Mesothelial cell of epicardium (in vitro differentiated cells): ENCODE measurements around the gene IQCM. TPM values are rescaled to one million over a fixed set of nuclear protein-coding genes. Genes with fewer than 3 reads are reported as not detected.
A peak's percentile ranks its signal among the peaks of the same experiment; 100 is the strongest.

Experiments used
- DNase-seq, 2 experiments: peaks; one replicate each; pipeline ENCODE4 v3.0.0; 2021; ENCODE audit warnings: low spot score in 2 of 2; ENCODE audit not compliant: unreplicated experiment in 2 of 2
- H3K27ac Mint-ChIP-seq: 2 replicates; pipeline ENCODE4 v1.8.0; 2021; ENCODE audit warnings: mixed read lengths
- H3K27me3 Mint-ChIP-seq: 2 replicates; pipeline ENCODE4 v1.8.0; 2021; ENCODE audit warnings: low read depth, mixed read lengths
- H3K36me3 Mint-ChIP-seq: 2 replicates; pipeline ENCODE4 v1.8.0; 2021; ENCODE audit warnings: mixed read lengths
- H3K4me1 Mint-ChIP-seq: 2 replicates; pipeline ENCODE4 v1.8.0; 2021; ENCODE audit warnings: mixed read lengths
- H3K4me3 Mint-ChIP-seq: 2 replicates; pipeline ENCODE4 v1.8.0; 2021; ENCODE audit warnings: mild to moderate bottlenecking, moderate library complexity, mixed read lengths
- H3K9me3 Mint-ChIP-seq: 2 replicates; pipeline ENCODE4 v1.8.0; 2021; ENCODE audit warnings: mixed read lengths
- total RNA-seq: library from RNA; stranded (reverse); gene quantifications from 3 replicates; pipeline ENCODE4 v1.2.1, GENCODE V29; 2021
- TF ChIP-seq, protein P1 (sequence below): fragments of 200-600 bp; sonication (generic); IDR thresholded peaks from one replicate; pipeline ENCODE4 v1.5.0; 2021; ENCODE audit warnings: antibody characterized with exemption; ENCODE audit not compliant: unreplicated experiment

Gene IQCM
- total RNA-seq, 1 donor from 2014 or later = 0.94 TPM

DNA sequence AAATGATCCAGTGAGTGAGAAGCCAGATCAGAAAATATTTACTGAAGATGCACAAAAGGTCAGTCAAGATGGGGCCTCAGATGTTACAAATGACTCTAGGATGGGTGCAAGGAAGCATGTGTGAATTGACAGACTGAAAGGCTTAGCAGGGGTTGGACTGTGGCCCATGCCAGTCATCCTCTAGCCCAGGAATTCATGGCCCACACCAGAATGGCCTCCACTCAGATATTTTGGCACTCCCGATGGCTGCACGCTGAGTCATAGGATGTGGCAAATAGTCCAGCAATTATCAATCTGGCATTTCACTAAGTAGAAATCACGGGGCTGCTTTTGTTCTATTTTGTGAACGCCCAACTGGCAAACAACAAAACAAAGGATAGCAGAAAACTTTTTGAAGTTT, 406.5 kb downstream of the IQCM start:
- Mint-ChIP-seq H3K27ac (no peak overlapping the region), H3K36me3 (no peaks in the 10 kb centered on the region), H3K4me1 (peaks cover 6% of the 10 kb centered on the region), H3K27me3 (peaks cover 3% of the 10 kb centered on the region), H3K4me3 (no peak overlapping the region), H3K9me3 (peaks cover 7% of the 10 kb centered on the region)
- TF ChIP-seq, protein P1, sequence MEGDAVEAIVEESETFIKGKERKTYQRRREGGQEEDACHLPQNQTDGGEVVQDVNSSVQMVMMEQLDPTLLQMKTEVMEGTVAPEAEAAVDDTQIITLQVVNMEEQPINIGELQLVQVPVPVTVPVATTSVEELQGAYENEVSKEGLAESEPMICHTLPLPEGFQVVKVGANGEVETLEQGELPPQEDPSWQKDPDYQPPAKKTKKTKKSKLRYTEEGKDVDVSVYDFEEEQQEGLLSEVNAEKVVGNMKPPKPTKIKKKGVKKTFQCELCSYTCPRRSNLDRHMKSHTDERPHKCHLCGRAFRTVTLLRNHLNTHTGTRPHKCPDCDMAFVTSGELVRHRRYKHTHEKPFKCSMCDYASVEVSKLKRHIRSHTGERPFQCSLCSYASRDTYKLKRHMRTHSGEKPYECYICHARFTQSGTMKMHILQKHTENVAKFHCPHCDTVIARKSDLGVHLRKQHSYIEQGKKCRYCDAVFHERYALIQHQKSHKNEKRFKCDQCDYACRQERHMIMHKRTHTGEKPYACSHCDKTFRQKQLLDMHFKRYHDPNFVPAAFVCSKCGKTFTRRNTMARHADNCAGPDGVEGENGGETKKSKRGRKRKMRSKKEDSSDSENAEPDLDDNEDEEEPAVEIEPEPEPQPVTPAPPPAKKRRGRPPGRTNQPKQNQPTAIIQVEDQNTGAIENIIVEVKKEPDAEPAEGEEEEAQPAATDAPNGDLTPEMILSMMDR = no peak
- no peak for DNase-seq

DNA sequence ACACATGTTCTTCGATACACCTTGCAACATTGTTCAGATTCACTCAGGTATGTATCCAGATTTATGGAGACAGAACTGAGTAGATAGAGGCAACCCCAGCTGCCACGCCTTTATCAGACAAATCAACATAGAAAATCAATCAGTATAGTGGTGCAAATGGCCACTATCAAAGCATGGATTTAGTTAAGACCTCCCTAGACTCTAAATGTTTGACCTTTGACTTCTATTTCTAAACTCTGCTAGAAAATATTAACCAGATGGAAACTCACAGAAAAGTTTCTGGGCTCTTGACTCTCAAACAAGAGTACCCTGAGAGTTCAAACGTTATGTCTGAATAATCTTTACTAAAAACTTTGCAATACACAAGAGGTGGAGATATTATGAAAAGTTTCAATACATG, 411.5 kb downstream of the IQCM start:
- H3K4me3 Mint-ChIP-seq = no peak overlapping the region
- H3K4me1 Mint-ChIP-seq = peaks cover 6% of the 10 kb centered on the region
- TF ChIP-seq, protein P1 = no peak
- no peak for DNase-seq
- H3K27me3 Mint-ChIP-seq = peaks cover 1% of the 10 kb centered on the region
- H3K9me3 Mint-ChIP-seq = peaks cover 7% of the 10 kb centered on the region
- H3K27ac Mint-ChIP-seq = no peak overlapping the region
- no peaks in the 10 kb centered on the region for H3K36me3 Mint-ChIP-seq

DNA sequence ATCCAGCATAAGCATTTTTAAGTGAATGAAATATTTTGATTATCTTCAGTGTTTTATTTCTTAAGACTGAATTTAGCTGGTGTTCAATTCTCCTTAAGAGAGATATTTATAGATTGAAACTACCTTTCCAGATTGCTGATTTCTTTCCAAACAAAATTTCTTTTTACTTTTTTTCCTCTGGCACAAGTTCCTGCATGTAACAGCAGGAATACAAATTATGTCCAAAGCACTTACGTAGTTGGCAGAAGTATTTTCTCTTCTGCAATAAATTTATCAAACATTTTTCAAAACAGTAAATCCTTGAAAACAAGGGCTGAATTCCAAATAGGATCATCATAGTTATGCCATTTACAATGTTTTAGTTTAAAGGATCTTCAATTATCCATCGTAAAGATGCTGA, 412.6 kb downstream of the IQCM start:
- peaks cover 7% of the 10 kb centered on the region for H3K9me3 Mint-ChIP-seq
- TF ChIP-seq, protein P1 = no peak
- no peak for DNase-seq
- no peaks in the 10 kb centered on the region for H3K36me3 Mint-ChIP-seq
- H3K4me1 Mint-ChIP-seq = peaks cover 6% of the 10 kb centered on the region
- peak overlapping the region; percentile 54 for H3K27ac Mint-ChIP-seq
- no peak overlapping the region for H3K4me3 Mint-ChIP-seq
- H3K27me3 Mint-ChIP-seq = peaks cover 1% of the 10 kb centered on the region

DNA sequence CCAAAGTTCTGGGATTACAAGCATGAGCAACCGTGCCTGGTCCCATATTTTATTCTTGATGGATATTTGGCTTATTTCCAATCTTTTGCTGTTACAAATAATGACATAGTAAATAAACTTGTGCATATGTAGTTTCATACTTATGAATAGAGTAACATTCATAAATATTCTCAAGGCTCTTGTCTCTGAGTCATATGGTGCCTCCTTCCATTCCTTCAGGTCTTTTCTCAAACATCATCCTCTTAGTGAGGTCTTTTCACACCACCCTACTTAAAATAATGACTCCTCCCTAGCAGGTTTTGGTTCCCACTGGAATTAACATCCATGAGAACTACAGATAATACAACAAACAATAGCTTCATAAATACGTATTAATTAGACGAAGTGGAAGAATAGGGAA, 416.6 kb downstream of the IQCM start:
- Mint-ChIP-seq H3K9me3 (peaks cover 15% of the 10 kb centered on the region), H3K27ac (no peak overlapping the region), H3K4me1 (peaks cover 8% of the 10 kb centered on the region), H3K27me3 (peaks cover 3% of the 10 kb centered on the region), H3K4me3 (no peak overlapping the region), H3K36me3 (no peaks in the 10 kb centered on the region)
- TF ChIP-seq, protein P1 = no peak
- DNase-seq = no peak

DNA sequence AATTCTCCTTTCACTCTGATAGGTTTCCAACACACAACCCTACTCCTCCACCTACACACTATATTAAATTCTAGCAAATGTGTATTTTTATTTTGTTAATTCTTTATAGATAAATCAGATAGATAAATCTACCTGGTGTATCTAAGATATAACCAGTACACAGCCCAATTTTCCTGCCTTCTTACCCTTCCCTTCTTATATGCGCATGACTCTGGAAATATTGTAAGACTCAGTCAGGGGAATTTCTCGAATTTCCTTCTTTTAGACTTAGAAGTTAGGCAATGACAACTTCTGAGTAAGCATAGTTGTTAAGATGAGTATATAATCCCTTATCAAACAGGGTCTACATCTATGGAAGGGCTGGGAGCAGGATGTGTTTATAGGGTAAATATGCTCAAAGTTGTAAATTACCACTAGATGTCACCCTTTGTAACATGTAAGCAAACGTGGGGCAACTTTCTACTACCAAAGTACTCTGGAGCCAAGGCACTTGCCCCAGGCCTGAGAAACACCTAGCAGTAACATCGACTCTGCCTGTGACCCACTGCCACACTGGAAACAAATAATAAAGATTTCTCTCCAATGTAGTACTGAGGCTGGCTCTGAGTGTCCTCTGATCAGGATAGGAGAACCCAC, 444.7 kb downstream of the IQCM start:
- H3K4me3 Mint-ChIP-seq = no peak overlapping the region
- peaks cover 8% of the 10 kb centered on the region for H3K4me1 Mint-ChIP-seq
- H3K36me3 Mint-ChIP-seq = no peaks in the 10 kb centered on the region
- DNase-seq = no peak
- no peak overlapping the region for H3K27ac Mint-ChIP-seq
- TF ChIP-seq, protein P1 = peak; percentile 19
- peaks cover 5% of the 10 kb centered on the region for H3K27me3 Mint-ChIP-seq
- H3K9me3 Mint-ChIP-seq = no peaks in the 10 kb centered on the region

DNA sequence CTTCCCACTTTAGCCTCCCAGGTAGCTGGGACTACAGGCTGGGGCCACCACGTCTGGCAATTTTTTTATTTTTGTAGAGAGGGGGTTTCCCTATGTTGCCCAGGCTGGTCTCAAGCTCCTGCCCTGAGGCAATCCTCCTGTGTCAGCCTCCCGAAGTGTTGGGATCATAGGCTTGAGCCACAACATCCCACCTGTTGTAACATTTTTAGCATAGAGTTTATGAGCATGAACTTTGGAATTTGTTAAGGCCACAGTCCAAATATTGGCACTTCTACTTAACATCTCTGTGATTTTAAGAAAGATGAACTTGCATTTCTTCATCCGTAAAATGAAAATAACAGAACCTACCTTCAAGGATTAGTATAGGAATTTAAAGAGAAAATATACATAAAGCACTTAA, 445.6 kb downstream of the IQCM start:
- TF ChIP-seq, protein P1 = no peak
- DNase-seq = no peak
- Mint-ChIP-seq H3K9me3 (no peaks in the 10 kb centered on the region), H3K27ac (no peak overlapping the region), H3K4me3 (no peak overlapping the region), H3K4me1 (peaks cover 6% of the 10 kb centered on the region), H3K27me3 (peaks cover 9% of the 10 kb centered on the region), H3K36me3 (no peaks in the 10 kb centered on the region)
